Colonic mucosa (tissue), 4 donors: ENCODE results near the gene IRX5. TPM values are rescaled to one million over a fixed set of nuclear protein-coding genes. Genes with fewer than 3 reads are reported as not detected.

Experiments
- DNase-seq: peaks from one replicate; pipeline ENCODE4 v3.0.0-alpha.2; 2020
- H3K27ac ChIP-seq: fragments of 200-600 bp; one replicate; pipeline ENCODE4 v1.8.0; 2021
- H3K27me3 ChIP-seq: fragments of 200-600 bp; one replicate; pipeline ENCODE4 v1.8.0; 2021
- H3K36me3 ChIP-seq: fragments of 200-600 bp; one replicate; pipeline ENCODE4 v1.8.0; 2021
- H3K4me1 ChIP-seq: fragments of 200-600 bp; one replicate; pipeline ENCODE4 v1.8.0; 2021; ENCODE audit warnings: mild to moderate bottlenecking
- H3K4me3 ChIP-seq: fragments of 200-600 bp; one replicate; pipeline ENCODE4 v1.8.0; 2021
- H3K9ac ChIP-seq, 2 donors: one replicate each; pipeline ENCODE4 v1.7.0; 2013; ENCODE audit warnings: control low read depth in 2 of 2, low read depth in 2 of 2, low read length in 2 of 2
- H3K9me3 ChIP-seq: fragments of 200-600 bp; one replicate; pipeline ENCODE4 v1.8.0; 2021
- CTCF ChIP-seq: fragments of 200-600 bp; IDR thresholded peaks from one replicate; pipeline ENCODE4 v1.8.0; 2022; ENCODE audit warnings: antibody characterized with exemption, mild to moderate bottlenecking
- intact Hi-C: fragments of 100-400 bp; cut with DNase I; formaldehyde crosslinking; loops from one replicate; pipeline ENCODE4 v1.14.1; 2022
- total RNA-seq, 2 donors: library from RNA; stranded (reverse); fragmentation: NEBNext Ultra II Directional in 1 of 2; extraction: Animal tissue kit (Norgen Biotek cat#: 25700) in 1 of 2; gene quantifications; one replicate each; pipeline ENCODE4 v1.2.1, GENCODE V29; 2021
- donor health status: healthy.
- donor health status: DM: no; HTN: no; CAD: no.
- donor health status: DM: no; HTN: no; CAD: no.

The IRX5 gene
- total RNA-seq, 2 donors from 2014 or later = 0.11 to 0.17 TPM

DNA sequence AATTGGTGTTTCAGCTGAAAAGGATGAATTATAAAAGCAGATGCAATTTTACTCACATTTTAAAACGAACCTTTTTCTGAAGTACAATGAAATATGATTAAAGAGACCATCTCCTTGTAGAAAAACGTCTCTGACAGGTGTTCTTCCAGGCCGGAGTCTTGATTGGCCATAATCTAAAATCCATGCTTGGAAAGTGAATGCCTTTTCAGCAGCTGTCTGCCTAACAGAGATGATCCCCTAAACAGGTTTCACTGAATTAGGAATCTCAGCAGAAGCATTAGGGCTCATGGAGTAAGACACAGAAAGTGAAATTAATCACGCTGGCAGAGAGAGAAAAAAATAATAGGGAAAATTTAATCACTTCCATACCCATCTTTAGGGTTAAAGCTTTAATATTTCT lies 39.3 kb upstream of the IRX5 start:
- Histone ChIP-seq H3K9ac (no peak overlapping the region), H3K27me3 (no peaks in the 10 kb centered on the region), H3K4me1 (no peaks in the 10 kb centered on the region), H3K27ac (no peak overlapping the region), H3K36me3 (no peaks in the 10 kb centered on the region), H3K4me3 (no peak overlapping the region), H3K9me3 (no peaks in the 10 kb centered on the region)
- no peak for TF ChIP-seq CTCF
- no peak for DNase-seq
- intact Hi-C loops = no loop called here

DNA sequence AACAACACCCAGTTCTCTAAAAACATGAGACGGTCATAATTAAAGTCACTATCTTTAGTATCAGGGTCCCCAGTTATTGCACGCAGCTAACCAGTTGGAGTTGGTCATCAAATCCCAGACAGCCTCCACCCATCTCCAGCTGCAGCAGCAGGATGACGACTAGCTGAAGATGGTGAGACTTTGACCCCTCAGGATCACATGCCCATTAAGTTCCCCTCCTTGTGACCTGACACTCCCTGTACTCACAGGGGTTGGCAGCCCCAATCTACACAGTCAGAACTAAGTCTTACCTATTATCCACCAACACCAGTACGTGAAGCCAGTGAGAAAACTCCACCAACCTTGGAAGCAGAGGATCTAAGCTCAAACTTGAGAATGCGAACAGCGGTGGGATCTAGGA lies 37.7 kb upstream of the IRX5 start:
- TF ChIP-seq CTCF = no peak
- no peak overlapping the region for H3K9ac ChIP-seq
- H3K27ac ChIP-seq = no peak overlapping the region
- no peak overlapping the region for H3K4me3 ChIP-seq
- no peaks in the 10 kb centered on the region for H3K27me3 ChIP-seq
- intact Hi-C loops = no loop called here
- H3K9me3 ChIP-seq = no peaks in the 10 kb centered on the region
- no peaks in the 10 kb centered on the region for H3K36me3 ChIP-seq
- no peak for DNase-seq
- no peaks in the 10 kb centered on the region for H3K4me1 ChIP-seq

- TF ChIP-seq CTCF = no peak
These were observed 32.7 kb upstream of the IRX5 start for GRCh38 chr16:54897930-54898329.

GRCh38 chr16:54901606-54902005 lies 29.1 kb upstream of the IRX5 start:
- H3K4me3 ChIP-seq = no peak overlapping the region
- H3K36me3 ChIP-seq = no peaks in the 10 kb centered on the region
- no peak overlapping the region for H3K27ac ChIP-seq
- intact Hi-C loops = no loop called here
- no peak overlapping the region for H3K9ac ChIP-seq
- DNase-seq = no peak
- no peaks in the 10 kb centered on the region for H3K9me3 ChIP-seq
- no peak for TF ChIP-seq CTCF
- no peaks in the 10 kb centered on the region for H3K27me3 ChIP-seq
- H3K4me1 ChIP-seq = no peaks in the 10 kb centered on the region

More at GRCh38 chr16:54897930-54898329, 32.7 kb upstream of the IRX5 start:
- intact Hi-C loops = no loop called here
- Histone ChIP-seq H3K9me3 (no peaks in the 10 kb centered on the region), H3K27me3 (no peaks in the 10 kb centered on the region), H3K4me3 (no peak overlapping the region), H3K9ac (no peak overlapping the region), H3K27ac (no peak overlapping the region), H3K4me1 (no peaks in the 10 kb centered on the region), H3K36me3 (no peaks in the 10 kb centered on the region)
- DNase-seq = no peak

DNA sequence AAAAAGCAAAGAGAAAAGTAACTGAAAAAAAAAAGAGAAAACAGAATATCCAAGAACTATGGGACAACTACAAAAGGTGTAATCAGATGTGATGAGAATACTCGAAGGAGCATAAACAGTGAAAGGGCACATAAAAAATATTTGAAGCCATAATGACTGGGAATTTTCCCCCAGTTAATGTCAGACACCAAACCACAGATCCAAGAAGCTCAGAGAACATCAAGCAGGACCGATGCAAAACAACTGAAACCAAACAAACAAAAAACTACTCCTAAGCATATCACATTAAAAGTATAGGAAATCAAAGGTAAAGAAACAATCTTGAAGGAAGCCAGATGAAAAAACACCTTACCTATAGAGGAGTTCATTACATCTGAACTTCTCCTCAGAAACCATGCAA lies 27.6 kb upstream of the IRX5 start:
- Histone ChIP-seq H3K27ac (no peak overlapping the region), H3K4me3 (no peak overlapping the region), H3K9ac (no peak overlapping the region), H3K4me1 (no peaks in the 10 kb centered on the region), H3K27me3 (no peaks in the 10 kb centered on the region), H3K9me3 (no peaks in the 10 kb centered on the region), H3K36me3 (no peaks in the 10 kb centered on the region)
- no peak for TF ChIP-seq CTCF
- DNase-seq = no peak
- intact Hi-C loops = no loop called here

DNA sequence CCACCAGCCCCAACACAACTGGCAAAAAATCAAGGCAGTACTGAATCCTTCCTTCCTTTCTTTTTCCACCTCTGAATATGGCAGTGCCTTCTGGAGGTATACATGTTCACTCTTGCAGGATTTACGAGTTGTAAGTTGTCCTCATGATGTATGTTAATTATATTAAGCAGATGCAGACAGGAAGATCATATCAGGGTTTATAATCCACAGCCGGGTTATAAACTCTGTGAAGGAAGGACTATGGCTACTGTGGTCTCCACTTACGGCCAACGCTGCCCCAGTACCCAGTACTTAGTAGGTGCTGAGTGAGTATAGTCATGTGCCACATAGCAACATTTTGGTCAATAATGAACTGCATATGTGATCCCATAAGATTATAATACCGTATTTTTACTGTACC lies 19.6 kb upstream of the IRX5 start:
- Histone ChIP-seq H3K9ac (no peak overlapping the region), H3K4me1 (no peaks in the 10 kb centered on the region), H3K27ac (no peak overlapping the region), H3K36me3 (no peaks in the 10 kb centered on the region), H3K4me3 (no peak overlapping the region), H3K9me3 (no peaks in the 10 kb centered on the region), H3K27me3 (no peaks in the 10 kb centered on the region)
- no peak for TF ChIP-seq CTCF
- intact Hi-C loops = no loop called here
- no peak for DNase-seq
